Activated CD4-positive, alpha-beta memory T cell treated with anti-CD3 and anti-CD28 coated beads, Interleukin-2, amount 10 ng/mL, durations not matched to agents 7 days and 5 days (primary cell): ENCODE measurements around the gene XRCC5. TPM values are rescaled to one million over a fixed set of nuclear protein-coding genes. Genes with fewer than 3 reads are reported as not detected.
"Not testable (repeated sequence)": the region's sequence is repeated elsewhere in the genome, so short reads cannot be mapped to it uniquely, and the experiment has no call there.

Experiments used
- CTCF ChIA-PET: fragments of 350-600 bp; sonication (Branson Sonifier 250); formaldehyde crosslinking; loops from one replicate; lab custom pipeline; 2021; ENCODE audit warnings: antibody characterized with exemption, inconsistent platforms; lab: Charles Lee
- POLR2A ChIA-PET: fragments of 350-600 bp; sonication (Branson Sonifier 250); formaldehyde crosslinking; loops from one replicate; lab custom pipeline; 2021; ENCODE audit warnings: antibody characterized with exemption; lab: Charles Lee
- DNase-seq: peaks from one replicate; pipeline ENCODE4 v3.0.0-alpha.2; 2020
- H3K27ac Mint-ChIP-seq: one replicate; pipeline ENCODE4 v1.8.0; 2021; ENCODE audit warnings: mild to moderate bottlenecking, mixed read lengths
- H3K27me3 Mint-ChIP-seq: one replicate; pipeline ENCODE4 v1.8.0; 2021; ENCODE audit warnings: mixed read lengths
- H3K36me3 Mint-ChIP-seq: one replicate; pipeline ENCODE4 v1.8.0; 2021; ENCODE audit warnings: low read depth, mixed read lengths
- H3K4me1 Mint-ChIP-seq: one replicate; pipeline ENCODE4 v1.8.0; 2021; ENCODE audit warnings: mixed read lengths
- H3K4me3 Mint-ChIP-seq: one replicate; pipeline ENCODE4 v1.8.0; 2021; ENCODE audit warnings: mild to moderate bottlenecking, mixed read lengths
- H3K9me3 Mint-ChIP-seq: one replicate; pipeline ENCODE4 v1.8.0; 2021; ENCODE audit warnings: mixed read lengths
- total RNA-seq, 2 experiments: library from RNA; stranded (reverse); gene quantifications; one replicate each; pipeline ENCODE4 v1.2.3, GENCODE V29; 2021

XRCC5 gene
- total RNA-seq, 2 experiments from 2014 or later, result 296 to 302 TPM

GRCh38 chr2:216208661-216209060 is 99.5 kb downstream of the XRCC5 start:
- not testable (repeated sequence) for H3K9me3 Mint-ChIP-seq, H3K27ac Mint-ChIP-seq, H3K4me3 Mint-ChIP-seq, H3K27me3 Mint-ChIP-seq, DNase-seq
- Mint-ChIP-seq H3K4me1 (peaks cover 30% of the 10 kb centered on the region), H3K36me3 (peaks cover 63% of the 10 kb centered on the region)
- ChIA-PET POLR2A (interaction anchor here (1.9 kb wide), 1 partner anchor 14 kb away, joined by 7 read pairs; no protein-coding TSS in a partner anchor), CTCF (interaction anchor here (1.6 kb wide), 1 partner anchor 8 kb away, joined by 4 read pairs; no protein-coding TSS in a partner anchor)

- ChIA-PET POLR2A (interaction anchor here (1.7 kb wide), 1 partner anchor 11 kb away, joined by 4 read pairs; no protein-coding TSS in a partner anchor), CTCF (no interaction called here)
- H3K36me3 Mint-ChIP-seq, result peaks cover 46% of the 10 kb centered on the region
- H3K4me1 Mint-ChIP-seq, result peaks cover 13% of the 10 kb centered on the region
- H3K9me3 Mint-ChIP-seq, result no peaks in the 10 kb centered on the region
- H3K27ac Mint-ChIP-seq, result peak overlapping the region; percentile 11
- no peak overlapping the region for H3K4me3 Mint-ChIP-seq
- no peak for DNase-seq
- no peaks in the 10 kb centered on the region for H3K27me3 Mint-ChIP-seq
These were observed 101.8 kb downstream of the XRCC5 start for GRCh38 chr2:216210701-216211540.

- ChIA-PET POLR2A (interaction anchor here (1.7 kb wide), 1 partner anchor 12 kb away, joined by 4 read pairs; no protein-coding TSS in a partner anchor), CTCF (no interaction called here)
- H3K4me1 Mint-ChIP-seq, result peaks cover 13% of the 10 kb centered on the region
- H3K27ac Mint-ChIP-seq, result no peak overlapping the region
- H3K4me3 Mint-ChIP-seq, result no peak overlapping the region
- no peaks in the 10 kb centered on the region for H3K27me3 Mint-ChIP-seq
- H3K9me3 Mint-ChIP-seq, result no peaks in the 10 kb centered on the region
- DNase-seq, result no peak
- H3K36me3 Mint-ChIP-seq, result peaks cover 38% of the 10 kb centered on the region
These were observed 102.5 kb downstream of the XRCC5 start for GRCh38 chr2:216211614-216212145.

- H3K27me3 Mint-ChIP-seq, result no peaks in the 10 kb centered on the region
- ChIA-PET CTCF (interaction anchor here (1.1 to 1.8 kb wide), 3 partner anchors 11 to 152 kb away, joined by 3 to 6 read pairs (median 3); no protein-coding TSS in a partner anchor), POLR2A (no interaction called here)
- H3K4me3 Mint-ChIP-seq, result no peak overlapping the region
- peak overlapping the region; percentile 52 for H3K27ac Mint-ChIP-seq
- no peaks in the 10 kb centered on the region for H3K9me3 Mint-ChIP-seq
- H3K36me3 Mint-ChIP-seq, result peaks cover 32% of the 10 kb centered on the region
- no peak for DNase-seq
- peaks cover 35% of the 10 kb centered on the region for H3K4me1 Mint-ChIP-seq
These were observed 105.6 kb downstream of the XRCC5 start for GRCh38 chr2:216214768-216215167.

GRCh38 chr2:216215658-216216390 is 106.7 kb downstream of the XRCC5 start:
- DNase-seq, result no peak
- Mint-ChIP-seq H3K4me1 (peaks cover 44% of the 10 kb centered on the region), H3K4me3 (no peak overlapping the region), H3K9me3 (no peaks in the 10 kb centered on the region), H3K36me3 (peaks cover 34% of the 10 kb centered on the region), H3K27ac (no peak overlapping the region), H3K27me3 (no peaks in the 10 kb centered on the region)
- ChIA-PET CTCF (interaction anchor here (0.7 to 1.8 kb wide), 5 partner anchors 12 to 188 kb away, joined by 3 to 6 read pairs (median 3); no protein-coding TSS in a partner anchor), POLR2A (no interaction called here)

- Mint-ChIP-seq H3K27ac (peak overlapping the region; percentile 64), H3K9me3 (no peaks in the 10 kb centered on the region), H3K27me3 (no peaks in the 10 kb centered on the region), H3K4me3 (no peak overlapping the region), H3K36me3 (peaks cover 38% of the 10 kb centered on the region), H3K4me1 (peaks cover 58% of the 10 kb centered on the region)
- ChIA-PET POLR2A (interaction anchor here (0.6 to 1.1 kb wide), 2 partner anchors 108 to 136 kb away, joined by 3 to 4 read pairs; partner anchors contain the start of genes PECR, TMEM169 and XRCC5), CTCF (interaction anchor here (1.0 kb wide), 1 partner anchor 55 kb away, joined by 3 read pairs; no protein-coding TSS in a partner anchor)
- no peak for DNase-seq
These were observed 108.1 kb downstream of the XRCC5 start for GRCh38 chr2:216216951-216217903.

GRCh38 chr2:216217904-216218260 is 108.7 kb downstream of the XRCC5 start:
- Mint-ChIP-seq H3K4me3 (no peak overlapping the region), H3K27me3 (no peaks in the 10 kb centered on the region), H3K4me1 (peaks cover 64% of the 10 kb centered on the region), H3K36me3 (peaks cover 38% of the 10 kb centered on the region), H3K27ac (peak overlapping the region; percentile 64), H3K9me3 (no peaks in the 10 kb centered on the region)
- CTCF ChIA-PET, result interaction anchor here (0.6 kb wide), 1 partner anchor 14 kb away, joined by 3 read pairs; no protein-coding TSS in a partner anchor
- POLR2A ChIA-PET, result no interaction called here
- no peak for DNase-seq

- H3K4me3 Mint-ChIP-seq, result no peak overlapping the region
- POLR2A ChIA-PET, result no interaction called here
- CTCF ChIA-PET, result no interaction called here
- H3K9me3 Mint-ChIP-seq, result no peaks in the 10 kb centered on the region
- DNase-seq, result no peak
- H3K27me3 Mint-ChIP-seq, result no peaks in the 10 kb centered on the region
- H3K27ac Mint-ChIP-seq, result no peak overlapping the region
- peaks cover 34% of the 10 kb centered on the region for H3K36me3 Mint-ChIP-seq
- peaks cover 70% of the 10 kb centered on the region for H3K4me1 Mint-ChIP-seq
These were observed 110.7 kb downstream of the XRCC5 start for GRCh38 chr2:216219861-216220260.

GRCh38 chr2:216220976-216221375 is 111.8 kb downstream of the XRCC5 start:
- Mint-ChIP-seq H3K27me3 (no peaks in the 10 kb centered on the region), H3K4me1 (peaks cover 70% of the 10 kb centered on the region), H3K4me3 (no peak overlapping the region), H3K36me3 (peaks cover 34% of the 10 kb centered on the region), H3K27ac (peak overlapping the region; percentile 7), H3K9me3 (no peaks in the 10 kb centered on the region)
- CTCF ChIA-PET, result interaction anchor here (2.8 kb wide), 1 partner anchor 183 kb away, joined by 15 read pairs; no protein-coding TSS in a partner anchor
- POLR2A ChIA-PET, result interaction anchor here (0.8 to 1.2 kb wide), 2 partner anchors 81 to 103 kb away, joined by 3 read pairs; no protein-coding TSS in a partner anchor
- DNase-seq, result no peak

- DNase-seq, result no peak
- peaks cover 61% of the 10 kb centered on the region for H3K4me1 Mint-ChIP-seq
- peak overlapping the region; percentile 57 for H3K27ac Mint-ChIP-seq
- H3K4me3 Mint-ChIP-seq, result no peak overlapping the region
- CTCF ChIA-PET, result interaction anchor here (1.5 to 2.8 kb wide), 2 partner anchors 183 to 445 kb away, joined by 5 to 15 read pairs; no protein-coding TSS in a partner anchor
- POLR2A ChIA-PET, result interaction anchor here (0.8 to 1.2 kb wide), 3 partner anchors 15 to 104 kb away, joined by 3 read pairs; no protein-coding TSS in a partner anchor
- no peaks in the 10 kb centered on the region for H3K9me3 Mint-ChIP-seq
- H3K36me3 Mint-ChIP-seq, result peaks cover 34% of the 10 kb centered on the region
- no peaks in the 10 kb centered on the region for H3K27me3 Mint-ChIP-seq
These were observed 112.7 kb downstream of the XRCC5 start for GRCh38 chr2:216221811-216222210.

- DNase-seq, result no peak
- H3K36me3 Mint-ChIP-seq, result peaks cover 29% of the 10 kb centered on the region
- ChIA-PET POLR2A (interaction anchor here (0.8 to 1.6 kb wide), 3 partner anchors 12 to 274 kb away, joined by 3 to 7 read pairs (median 3); no protein-coding TSS in a partner anchor), CTCF (interaction anchor here (0.7 to 2.8 kb wide), 5 partner anchors 9 to 444 kb away, joined by 3 to 15 read pairs (median 4); no protein-coding TSS in a partner anchor)
- no peaks in the 10 kb centered on the region for H3K9me3 Mint-ChIP-seq
- H3K4me3 Mint-ChIP-seq, result no peak overlapping the region
- peaks cover 51% of the 10 kb centered on the region for H3K4me1 Mint-ChIP-seq
- H3K27ac Mint-ChIP-seq, result peak overlapping the region; percentile 57
- no peaks in the 10 kb centered on the region for H3K27me3 Mint-ChIP-seq
These were observed 113.7 kb downstream of the XRCC5 start for GRCh38 chr2:216222650-216223352.
